BE2C (cell line): ENCODE data around the gene IFRD1.

Source experiments
- DNase-seq: peaks from one replicate; pipeline ENCODE4 v3.0.0-alpha.2; 2020
- H3K27me3 ChIP-seq: fragments of 250-450 bp; sonication (Bioruptor Pico); 2 replicates; pipeline ENCODE4 v1.5.1; 2020; ENCODE audit warnings: mild to moderate bottlenecking
- H3K36me3 ChIP-seq: fragments of 250-450 bp; sonication (Bioruptor Pico); 2 replicates; pipeline ENCODE4 v1.5.1; 2020; ENCODE audit warnings: mild to moderate bottlenecking
- H3K4me1 ChIP-seq: fragments of 250-450 bp; sonication (Bioruptor Pico); 2 replicates; pipeline ENCODE4 v1.5.1; 2020
- H3K4me3 ChIP-seq: 2 replicates; pipeline ENCODE4 v1.5.1; 2011; ENCODE audit warnings: low read depth, low read length
- H3K9me3 ChIP-seq: fragments of 250-450 bp; sonication (Bioruptor Pico); 2 replicates; pipeline ENCODE4 v1.5.1; 2020
- CTCF ChIP-seq: IDR thresholded peaks from 2 replicates; pipeline ENCODE4 v1.5.1; 2012; ENCODE audit warnings: mild to moderate bottlenecking, low read depth, low read length

The IFRD1 gene

GRCh38 chr7:112485766-112486165 is 35.5 kb downstream of the IFRD1 start:
- peaks cover 8% of the 10 kb centered on the region; the same call in 1 of the 2 replicates for H3K36me3 ChIP-seq
- peaks cover 19% of the 10 kb centered on the region for H3K4me1 ChIP-seq
- H3K27me3 ChIP-seq: no peaks in the 10 kb centered on the region
- H3K4me3 ChIP-seq: no peak overlapping the region
- no peak for TF ChIP-seq CTCF
- DNase-seq: no peak
- no peaks in the 10 kb centered on the region for H3K9me3 ChIP-seq

- H3K27me3 ChIP-seq: no peaks in the 10 kb centered on the region
- no peak overlapping the region for H3K4me3 ChIP-seq
- H3K36me3 ChIP-seq: peaks cover 5% of the 10 kb centered on the region; the same call in 1 of the 2 replicates
- no peaks in the 10 kb centered on the region for H3K9me3 ChIP-seq
- DNase-seq: no peak
- no peak for TF ChIP-seq CTCF
- peaks cover 3% of the 10 kb centered on the region; the same call in 1 of the 2 replicates for H3K4me1 ChIP-seq
These were observed 37.4 kb downstream of the IFRD1 start for GRCh38 chr7:112487457-112488263.

DNA sequence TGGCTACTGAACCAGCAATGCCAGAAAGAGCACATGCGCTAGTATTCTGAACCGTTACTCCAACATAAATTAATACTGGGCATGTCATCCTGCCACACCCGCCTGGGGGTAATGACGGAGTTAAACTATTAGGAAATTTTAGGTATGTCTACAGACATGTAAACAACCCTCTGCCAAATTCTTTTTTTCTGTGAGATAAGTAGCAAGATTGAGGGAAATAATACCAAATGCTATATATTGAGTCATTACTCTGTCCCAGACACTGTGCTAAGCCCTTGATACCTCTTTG is 37.9 kb downstream of the IFRD1 start:
- no peaks in the 10 kb centered on the region for H3K9me3 ChIP-seq
- no peaks in the 10 kb centered on the region for H3K27me3 ChIP-seq
- no peak overlapping the region for H3K4me3 ChIP-seq
- no peak for DNase-seq
- H3K36me3 ChIP-seq: peaks cover 5% of the 10 kb centered on the region; the same call in 1 of the 2 replicates
- TF ChIP-seq CTCF: no peak
- peaks cover 3% of the 10 kb centered on the region; the same call in 1 of the 2 replicates for H3K4me1 ChIP-seq

DNA sequence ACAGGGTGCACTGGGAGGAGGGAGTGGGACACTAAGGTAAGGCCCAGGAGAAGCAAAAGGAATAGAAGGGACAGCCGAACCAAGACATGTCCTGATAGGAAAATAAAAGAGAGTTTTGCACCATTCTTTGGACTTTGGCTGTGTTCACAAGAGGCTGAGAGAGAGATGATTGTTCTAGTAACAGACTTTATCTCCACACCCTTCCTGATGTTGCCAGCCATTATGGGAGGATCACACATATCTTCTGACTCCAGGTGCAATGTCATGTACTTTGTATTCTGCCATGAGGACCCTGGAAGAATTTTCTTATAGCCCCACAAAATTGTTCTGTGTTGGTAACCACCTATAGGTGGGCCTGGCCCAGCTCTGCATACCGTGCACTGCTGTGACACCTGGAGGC is 41.9 kb downstream of the IFRD1 start:
- no peak for TF ChIP-seq CTCF
- Histone ChIP-seq H3K36me3 (no peaks in the 10 kb centered on the region; the same call in 1 of the 2 replicates), H3K27me3 (no peaks in the 10 kb centered on the region), H3K4me1 (no peaks in the 10 kb centered on the region), H3K9me3 (no peaks in the 10 kb centered on the region), H3K4me3 (no peak overlapping the region)
- DNase-seq: no peak

- DNase-seq: no peak
- no peak overlapping the region for H3K4me3 ChIP-seq
- TF ChIP-seq CTCF: no peak
- no peaks in the 10 kb centered on the region for H3K36me3 ChIP-seq
- H3K9me3 ChIP-seq: no peaks in the 10 kb centered on the region
- H3K27me3 ChIP-seq: no peaks in the 10 kb centered on the region
- H3K4me1 ChIP-seq: no peaks in the 10 kb centered on the region
These were observed 44.4 kb downstream of the IFRD1 start for GRCh38 chr7:112494656-112495055.

DNA sequence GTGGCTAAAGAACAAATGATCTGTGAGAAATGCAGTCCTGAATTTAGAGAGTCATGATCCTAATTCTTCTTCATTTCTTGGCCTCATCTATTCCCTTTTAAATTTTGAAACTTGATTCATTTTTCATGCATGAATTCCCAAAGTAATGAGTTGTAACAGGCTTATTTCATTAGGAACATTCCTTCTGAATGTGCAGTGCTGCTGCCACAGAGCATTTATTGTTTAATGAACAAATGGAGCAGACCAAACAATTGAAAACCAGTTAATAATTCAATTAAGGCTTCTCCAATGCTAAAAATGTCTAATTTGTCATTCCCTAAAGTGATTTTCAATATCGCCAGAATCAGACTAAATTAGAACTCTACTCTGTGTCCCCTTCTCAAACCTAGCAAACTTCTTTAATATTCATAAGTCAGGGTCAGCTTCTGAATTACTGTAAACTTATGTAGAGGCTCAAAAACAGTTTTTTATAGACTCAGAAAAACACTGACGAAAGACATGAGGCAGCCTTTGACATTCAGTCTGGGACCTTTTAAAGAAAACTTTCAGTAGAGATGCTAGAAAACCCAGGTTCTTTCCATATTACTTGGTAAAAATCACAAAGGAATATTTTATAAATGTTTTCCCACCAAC is 45.0 kb downstream of the IFRD1 start:
- no peak for DNase-seq
- Histone ChIP-seq H3K4me1 (no peaks in the 10 kb centered on the region), H3K27me3 (no peaks in the 10 kb centered on the region), H3K4me3 (peak overlapping the region; percentile 38), H3K9me3 (no peaks in the 10 kb centered on the region), H3K36me3 (no peaks in the 10 kb centered on the region)
- no peak for TF ChIP-seq CTCF
